ENCODE measurements around the gene IL1RN. TPM values are rescaled to one million over a fixed set of nuclear protein-coding genes. Genes with fewer than 3 reads are reported as not detected.

Gene IL1RN
- total and polyA plus RNA-seq, 8 donors = 0.87 to 220 (median 28.5) TPM; not detected in 2

Small RNA genes lying within 50 kb of the gene (small RNA-seq; reads per million reads assigned to genes)
- 0 reads per million in 4 donors for gene RNU6-1180P

Other genes with a start within 250 kb of the IL1RN start
- gene IL37, start 216.4 kb upstream of the IL1RN start, total RNA-seq = not detected
- gene IL37, start 216.4 kb upstream of the IL1RN start, polyA plus RNA-seq = under 1 TPM in 1 of 3 donors, not detected in 2; 0.55 TPM
- not detected for gene IL36G, start 149.6 kb upstream of the IL1RN start, total RNA-seq
- gene IL36G, start 149.6 kb upstream of the IL1RN start, polyA plus RNA-seq = 1 to 10 TPM in 1 of 3 donors, not detected in 2; 1.1 TPM
- not detected for gene IL36A, start 122.1 kb upstream of the IL1RN start, total RNA-seq
- 1 to 10 TPM in 1 of 3 donors, not detected in 2; 9.7 TPM for gene IL36A, start 122.1 kb upstream of the IL1RN start, polyA plus RNA-seq
- not detected for gene IL36B, start 74.7 kb upstream of the IL1RN start, total RNA-seq
- not detected for gene IL36B, start 74.7 kb upstream of the IL1RN start, polyA plus RNA-seq
- not detected for gene IL36RN, start 68.4 kb upstream of the IL1RN start, total RNA-seq
- gene IL36RN, start 68.4 kb upstream of the IL1RN start, polyA plus RNA-seq = 1 to 10 TPM in 1 of 3 donors, not detected in 2; 1.8 TPM
- not detected for gene IL1F10, start 59.6 kb upstream of the IL1RN start, total RNA-seq
- gene IL1F10, start 59.6 kb upstream of the IL1RN start, polyA plus RNA-seq = not detected
- gene PSD4, start 46.4 kb downstream of the IL1RN start, total RNA-seq = 100 to 1,000 TPM in 2 of 5 donors, 10 to 100 TPM in 3; 35.3 to 146 (median 73.5) TPM
- 10 to 100 TPM; 19.9 to 23.8 (median 19.9) TPM for gene PSD4, start 46.4 kb downstream of the IL1RN start, polyA plus RNA-seq
- 1 to 10 TPM in 2 of 5 donors, not detected in 3; 4.0 to 6.5 TPM for gene PAX8, start 151.3 kb downstream of the IL1RN start, total RNA-seq
- 1 to 10 TPM in 1 of 3 donors, under 1 TPM in 2; 0.28 to 1.1 (median 0.50) TPM for gene PAX8, start 151.3 kb downstream of the IL1RN start, polyA plus RNA-seq